NCI-H1048 (cell line): Measurements from ENCODE around the gene EMC6.

Source experiments
- DNase-seq: peaks from one replicate; lab custom pipeline; 2025; lab: John Stamatoyannopoulos, UW

The EMC6 gene

GRCh38 chr17:3712811-3713463 is 44.3 kb downstream of the EMC6 start:
- no peak for DNase-seq

GRCh38 chr17:3715296-3715695 is 46.7 kb downstream of the EMC6 start:
- DNase-seq: no peak

GRCh38 chr17:3718201-3718600 is 49.6 kb downstream of the EMC6 start:
- DNase-seq: no peak

GRCh38 chr17:3719265-3719664 is 50.7 kb downstream of the EMC6 start:
- DNase-seq: no peak
